ENCODE data around the gene SNAPC2. TPM values are rescaled to one million over a fixed set of nuclear protein-coding genes. Genes with fewer than 3 reads are reported as not detected.

The SNAPC2 gene
- total and polyA plus RNA-seq, 2 donors, result 6.4 to 16.0 TPM

GRCh38 chr19:7921967-7922835 is 2.1 kb downstream of the SNAPC2 start:
- Histone ChIP-seq H3K36me3 (ENCODE audit: control insufficient read depth in 2 of 2, insufficient read depth in 2 of 2, low read length in 1 of 2) (peaks cover 14 to 18% of the 10 kb centered on the region in 2 donors), H3K4me1 (ENCODE audit: control insufficient read depth in 2 of 2, insufficient read depth in 2 of 2, low read length in 2 of 2) (peaks cover 23 to 31% of the 10 kb centered on the region in 2 donors), H3K4me3 (ENCODE audit: low read length in 2 of 2) (no peak overlapping the region), H3K27me3 (ENCODE audit: control insufficient read depth in 2 of 2, insufficient read depth in 1 of 2, low read length in 1 of 2) (peaks cover 19 to 33% of the 10 kb centered on the region in 2 donors), H3K9me3 (ENCODE audit: control insufficient read depth in 2 of 2, insufficient read depth in 1 of 2, low read length in 1 of 2) (peaks cover 0 to 6% of the 10 kb centered on the region in 2 donors), H3K27ac (ENCODE audit: low read depth in 1 of 2, low read length in 1 of 2) (peak overlapping the region in 1 of 2 donors; percentile 3)
- no peak for DNase-seq (ENCODE audit: low read depth in 6 of 9, low spot score in 9 of 9)
- WGBS, result 98% methylated on average over 31 of the region's 31 CpGs

GRCh38 chr19:7922836-7923195 is 2.7 kb downstream of the SNAPC2 start:
- Histone ChIP-seq H3K4me3 (ENCODE audit: low read length in 2 of 2) (no peak overlapping the region), H3K27ac (ENCODE audit: low read depth in 1 of 2, low read length in 1 of 2) (no peak overlapping the region), H3K27me3 (ENCODE audit: control insufficient read depth in 2 of 2, insufficient read depth in 1 of 2, low read length in 1 of 2) (peaks cover 12 to 27% of the 10 kb centered on the region in 2 donors), H3K9me3 (ENCODE audit: control insufficient read depth in 2 of 2, insufficient read depth in 1 of 2, low read length in 1 of 2) (peaks cover 0 to 6% of the 10 kb centered on the region in 2 donors), H3K36me3 (ENCODE audit: control insufficient read depth in 2 of 2, insufficient read depth in 2 of 2, low read length in 1 of 2) (peaks cover 18 to 20% of the 10 kb centered on the region in 2 donors), H3K4me1 (ENCODE audit: control insufficient read depth in 2 of 2, insufficient read depth in 2 of 2, low read length in 2 of 2) (peaks cover 23 to 28% of the 10 kb centered on the region in 2 donors)
- no peak for DNase-seq (ENCODE audit: low read depth in 6 of 9, low spot score in 9 of 9)
- WGBS, result 96% methylated on average over 8 of the region's 8 CpGs

- WGBS, result 93% methylated on average over 31 of the region's 31 CpGs
- no peak for DNase-seq (ENCODE audit: low read depth in 6 of 9, low spot score in 9 of 9)
- Histone ChIP-seq H3K36me3 (ENCODE audit: control insufficient read depth in 2 of 2, insufficient read depth in 2 of 2, low read length in 1 of 2) (peaks cover 18 to 22% of the 10 kb centered on the region in 2 donors), H3K9me3 (ENCODE audit: control insufficient read depth in 2 of 2, insufficient read depth in 1 of 2, low read length in 1 of 2) (peaks cover 0 to 5% of the 10 kb centered on the region in 2 donors), H3K4me3 (ENCODE audit: low read length in 2 of 2) (no peak overlapping the region), H3K27ac (ENCODE audit: low read depth in 1 of 2, low read length in 1 of 2) (no peak overlapping the region), H3K27me3 (ENCODE audit: control insufficient read depth in 2 of 2, insufficient read depth in 1 of 2, low read length in 1 of 2) (peaks cover 6 to 19% of the 10 kb centered on the region in 2 donors), H3K4me1 (ENCODE audit: control insufficient read depth in 2 of 2, insufficient read depth in 2 of 2, low read length in 2 of 2) (peaks cover 24 to 28% of the 10 kb centered on the region in 2 donors)
Observed at GRCh38 chr19:7923295-7924191, 3.4 kb downstream of the SNAPC2 start.

DNA sequence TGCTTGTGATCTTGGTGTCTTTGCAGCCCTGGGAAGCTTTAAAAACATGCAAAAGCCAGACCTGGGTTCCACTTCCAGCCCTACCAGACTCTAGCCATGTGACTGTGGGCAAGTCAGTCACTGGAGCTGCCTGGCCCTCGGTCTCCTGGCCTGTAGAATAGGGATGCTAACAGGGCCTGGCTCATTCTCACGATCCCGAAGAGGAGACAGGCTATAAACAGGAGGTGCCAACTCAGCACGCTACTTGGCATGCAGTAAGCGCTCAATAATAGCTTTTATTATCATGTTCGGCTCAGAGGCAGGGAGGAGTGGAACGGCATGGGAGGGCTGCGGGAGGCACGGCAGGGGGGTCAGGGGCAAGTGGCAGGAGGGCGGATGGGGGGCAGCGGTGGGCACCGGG is 4.1 kb downstream of the SNAPC2 start:
- peaks cover 18 to 22% of the 10 kb centered on the region in 2 donors for H3K36me3 ChIP-seq (ENCODE audit: control insufficient read depth in 2 of 2, insufficient read depth in 2 of 2, low read length in 1 of 2)
- no peak overlapping the region for H3K27ac ChIP-seq (ENCODE audit: low read depth in 1 of 2, low read length in 1 of 2)
- 95% methylated on average over 12 of the region's 12 CpGs for WGBS
- no peaks in the 10 kb centered on the region for H3K9me3 ChIP-seq (ENCODE audit: control insufficient read depth in 2 of 2, insufficient read depth in 1 of 2, low read length in 1 of 2)
- H3K4me3 ChIP-seq (ENCODE audit: low read length in 2 of 2), result no peak overlapping the region
- peaks cover 25 to 27% of the 10 kb centered on the region in 2 donors for H3K4me1 ChIP-seq (ENCODE audit: control insufficient read depth in 2 of 2, insufficient read depth in 2 of 2, low read length in 2 of 2)
- H3K27me3 ChIP-seq (ENCODE audit: control insufficient read depth in 2 of 2, insufficient read depth in 1 of 2, low read length in 1 of 2), result peaks cover 0 to 12% of the 10 kb centered on the region in 2 donors
- no peak for DNase-seq (ENCODE audit: low read depth in 6 of 9, low spot score in 9 of 9)

GRCh38 chr19:7924651-7925170 is 4.6 kb downstream of the SNAPC2 start:
- Histone ChIP-seq H3K4me3 (ENCODE audit: low read length in 2 of 2) (no peak overlapping the region), H3K9me3 (ENCODE audit: control insufficient read depth in 2 of 2, insufficient read depth in 1 of 2, low read length in 1 of 2) (no peaks in the 10 kb centered on the region), H3K4me1 (ENCODE audit: control insufficient read depth in 2 of 2, insufficient read depth in 2 of 2, low read length in 2 of 2) (peaks cover 20 to 26% of the 10 kb centered on the region in 2 donors), H3K27ac (ENCODE audit: low read depth in 1 of 2, low read length in 1 of 2) (no peak overlapping the region), H3K36me3 (ENCODE audit: control insufficient read depth in 2 of 2, insufficient read depth in 2 of 2, low read length in 1 of 2) (peaks cover 18 to 22% of the 10 kb centered on the region in 2 donors), H3K27me3 (ENCODE audit: control insufficient read depth in 2 of 2, insufficient read depth in 1 of 2, low read length in 1 of 2) (peaks cover 0 to 8% of the 10 kb centered on the region in 2 donors)
- WGBS, result 60% methylated on average over 34 of the region's 34 CpGs
- DNase-seq (ENCODE audit: low read depth in 6 of 9, low spot score in 9 of 9), result no peak

- H3K9me3 ChIP-seq (ENCODE audit: control insufficient read depth in 2 of 2, insufficient read depth in 1 of 2, low read length in 1 of 2), result no peaks in the 10 kb centered on the region
- peak; percentile 63 to 93 (median 82) for DNase-seq (ENCODE audit: low read depth in 6 of 9, low spot score in 9 of 9)
- H3K27ac ChIP-seq (ENCODE audit: low read depth in 1 of 2, low read length in 1 of 2), result no peak overlapping the region
- H3K27me3 ChIP-seq (ENCODE audit: control insufficient read depth in 2 of 2, insufficient read depth in 1 of 2, low read length in 1 of 2), result peaks cover 0 to 4% of the 10 kb centered on the region in 2 donors
- peak overlapping the region in 1 of 2 donors; percentile 58 for H3K4me3 ChIP-seq (ENCODE audit: low read length in 2 of 2)
- H3K36me3 ChIP-seq (ENCODE audit: control insufficient read depth in 2 of 2, insufficient read depth in 2 of 2, low read length in 1 of 2), result peaks cover 18 to 22% of the 10 kb centered on the region in 2 donors
- peaks cover 17 to 23% of the 10 kb centered on the region in 2 donors for H3K4me1 ChIP-seq (ENCODE audit: control insufficient read depth in 2 of 2, insufficient read depth in 2 of 2, low read length in 2 of 2)
- WGBS, result under 1% methylated on average over 98 of the region's 98 CpGs
Observed at GRCh38 chr19:7925171-7925851, 5.2 kb downstream of the SNAPC2 start.

GRCh38 chr19:7926021-7926726 is 6.0 kb downstream of the SNAPC2 start, which contains the start of gene CTXN1:
TSS of gene CTXN1 (minus strand) at chr19:7926135. CDS start at chr19:7925538, 597 bp downstream.
- DNase-seq (ENCODE audit: low read depth in 6 of 9, low spot score in 9 of 9), result peak in 3 of 9 donors; percentile 51 to 74 (median 52)
- 20% methylated on average over 65 of the region's 65 CpGs for WGBS

More at GRCh38 chr19:7926021-7926726, 6.0 kb downstream of the SNAPC2 start, which contains the start of gene CTXN1:
- H3K27ac ChIP-seq (ENCODE audit: low read depth in 1 of 2, low read length in 1 of 2), result no peak within 1 kb of the TSS
- peak within 1 kb of the TSS in 1 of 2 donors; percentile 58 for H3K4me3 ChIP-seq (ENCODE audit: low read length in 2 of 2)
- peaks cover 25 to 27% of the 10 kb centered on the region in 2 donors for H3K36me3 ChIP-seq (ENCODE audit: control insufficient read depth in 2 of 2, insufficient read depth in 2 of 2, low read length in 1 of 2)
- no peaks in the 10 kb centered on the region for H3K9me3 ChIP-seq (ENCODE audit: control insufficient read depth in 2 of 2, insufficient read depth in 1 of 2, low read length in 1 of 2)
- peaks cover 0 to 4% of the 10 kb centered on the region in 2 donors for H3K27me3 ChIP-seq (ENCODE audit: control insufficient read depth in 2 of 2, insufficient read depth in 1 of 2, low read length in 1 of 2)
- peaks cover 13 to 19% of the 10 kb centered on the region in 2 donors for H3K4me1 ChIP-seq (ENCODE audit: control insufficient read depth in 2 of 2, insufficient read depth in 2 of 2, low read length in 2 of 2)

Measured in thymus (tissue), 11 donors.